Effector CD8-positive, alpha-beta T cell (primary cell): ENCODE measurements around the gene CHIA.

ENCODE experiments used
- DNase-seq: peaks from one replicate; lab custom pipeline; 2025; lab: John Stamatoyannopoulos, UW

Gene CHIA

GRCh38 chr1:111366256-111366655, 75.6 kb downstream of the CHIA start:
- DNase-seq = no peak

GRCh38 chr1:111369177-111369576, 78.5 kb downstream of the CHIA start:
- no peak for DNase-seq

GRCh38 chr1:111369645-111370044, 79.0 kb downstream of the CHIA start:
- DNase-seq = no peak
